ENCODE results near the gene TENM4.

Gene TENM4

DNA sequence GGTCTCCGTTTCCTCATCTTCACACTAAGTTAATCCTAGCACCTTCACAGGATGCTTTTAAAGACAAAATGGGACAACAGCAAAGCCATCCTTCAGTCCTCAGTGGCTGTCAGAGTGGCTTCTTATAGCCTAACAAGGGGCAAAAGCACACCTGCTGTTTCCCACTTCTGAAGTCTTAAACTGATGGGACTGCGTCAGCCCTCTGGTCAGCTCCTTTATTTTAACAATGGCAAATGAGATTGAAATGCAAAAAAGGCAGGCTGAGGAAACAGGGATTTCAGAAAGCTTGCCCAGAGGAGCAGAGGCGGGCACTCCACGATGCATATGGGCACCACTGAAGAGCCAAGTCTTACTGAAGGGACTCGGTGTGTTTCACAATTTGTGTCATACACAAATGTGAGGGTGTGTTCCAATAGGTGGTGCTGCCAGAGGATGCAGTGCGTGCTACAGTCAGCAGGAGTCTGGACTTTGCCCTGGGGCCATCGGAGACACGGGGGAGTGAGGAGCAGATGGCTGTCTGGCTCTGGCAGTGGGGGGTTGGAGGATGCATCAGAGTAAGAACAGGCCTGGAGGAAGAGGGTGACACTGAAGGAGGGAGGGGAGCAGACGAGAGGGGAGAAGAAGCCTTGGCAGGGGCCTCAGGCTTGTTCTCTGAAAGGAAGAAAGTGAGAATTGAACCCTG, 47.3 kb downstream of the TENM4 start:
- Mint-ChIP-seq H3K4me1 (no peaks in the 10 kb centered on the region), H3K4me3 (no peak overlapping the region), H3K9me3 (peaks cover 5% of the 10 kb centered on the region), H3K36me3 (no peaks in the 10 kb centered on the region), H3K27me3 (peaks cover 5% of the 10 kb centered on the region), H3K27ac (no peak overlapping the region)

DNA sequence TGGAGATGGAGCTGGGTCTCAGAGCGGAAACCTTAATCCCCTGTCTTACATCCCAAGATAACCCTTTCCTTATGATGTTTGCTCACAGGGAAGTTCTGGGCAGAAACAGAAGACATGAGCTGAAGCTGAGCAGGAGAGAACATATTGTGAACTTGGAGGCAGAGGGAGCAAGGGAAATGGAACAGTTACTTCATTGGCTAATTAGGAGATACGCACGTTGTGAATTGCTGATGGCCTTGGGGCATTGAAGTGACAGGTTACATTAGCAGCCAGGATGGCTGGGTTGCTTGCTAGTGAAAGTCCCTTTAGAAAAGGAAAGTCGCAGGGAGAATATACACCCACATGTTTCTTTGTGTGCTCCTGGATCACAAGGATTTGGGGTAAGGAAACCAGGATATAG, 48.7 kb downstream of the TENM4 start:
- H3K9me3 Mint-ChIP-seq, result peaks cover 5% of the 10 kb centered on the region
- H3K4me3 Mint-ChIP-seq, result no peak overlapping the region
- H3K4me1 Mint-ChIP-seq, result no peaks in the 10 kb centered on the region
- no peak overlapping the region for H3K27ac Mint-ChIP-seq
- peaks cover 5% of the 10 kb centered on the region for H3K27me3 Mint-ChIP-seq
- H3K36me3 Mint-ChIP-seq, result no peaks in the 10 kb centered on the region

DNA sequence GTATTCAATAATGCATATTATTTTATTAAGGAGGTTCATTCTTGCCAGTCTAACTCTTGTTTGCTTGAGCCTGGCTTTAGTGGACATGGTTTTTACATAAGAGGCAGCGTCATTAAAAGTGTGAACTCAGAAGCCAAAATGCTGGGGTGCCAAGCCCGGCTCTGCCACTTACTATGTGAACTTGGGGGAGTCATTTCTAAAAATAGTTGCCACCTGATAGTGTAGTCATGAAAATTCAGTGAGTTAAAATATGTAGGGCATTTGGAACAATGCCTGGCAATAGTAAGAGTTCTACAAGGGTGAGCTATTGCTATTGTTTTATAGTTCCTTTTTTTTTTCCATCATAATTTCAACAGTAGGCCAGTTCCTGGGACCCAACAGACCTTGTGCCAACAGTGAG, 49.9 kb downstream of the TENM4 start:
- H3K4me1 Mint-ChIP-seq, result no peaks in the 10 kb centered on the region
- H3K36me3 Mint-ChIP-seq, result no peaks in the 10 kb centered on the region
- peaks cover 5% of the 10 kb centered on the region for H3K9me3 Mint-ChIP-seq
- H3K4me3 Mint-ChIP-seq, result no peak overlapping the region
- no peak overlapping the region for H3K27ac Mint-ChIP-seq
- peaks cover 5% of the 10 kb centered on the region for H3K27me3 Mint-ChIP-seq

DNA sequence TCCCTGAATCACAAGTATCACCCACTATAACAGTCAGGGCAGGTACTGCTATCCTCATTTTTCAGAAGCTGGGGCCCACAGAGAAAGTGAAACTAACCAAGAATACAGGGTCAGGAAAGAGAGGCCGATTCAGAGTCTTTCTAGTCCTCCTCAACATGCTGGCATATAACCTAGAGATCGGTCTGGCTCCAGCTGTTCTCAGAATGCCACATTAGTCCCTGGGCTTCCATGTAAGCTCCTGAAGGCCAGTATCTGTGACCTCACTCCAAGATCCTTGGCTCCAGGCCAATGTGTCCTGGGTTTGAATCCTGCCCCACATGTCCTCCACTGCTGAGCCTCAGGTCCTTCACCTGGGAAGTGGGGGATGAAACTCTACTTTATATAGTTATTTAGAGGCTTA, 50.4 kb downstream of the TENM4 start:
- peaks cover 5% of the 10 kb centered on the region for H3K9me3 Mint-ChIP-seq
- H3K4me1 Mint-ChIP-seq, result no peaks in the 10 kb centered on the region
- peaks cover 5% of the 10 kb centered on the region for H3K27me3 Mint-ChIP-seq
- H3K4me3 Mint-ChIP-seq, result no peak overlapping the region
- no peak overlapping the region for H3K27ac Mint-ChIP-seq
- no peaks in the 10 kb centered on the region for H3K36me3 Mint-ChIP-seq

DNA sequence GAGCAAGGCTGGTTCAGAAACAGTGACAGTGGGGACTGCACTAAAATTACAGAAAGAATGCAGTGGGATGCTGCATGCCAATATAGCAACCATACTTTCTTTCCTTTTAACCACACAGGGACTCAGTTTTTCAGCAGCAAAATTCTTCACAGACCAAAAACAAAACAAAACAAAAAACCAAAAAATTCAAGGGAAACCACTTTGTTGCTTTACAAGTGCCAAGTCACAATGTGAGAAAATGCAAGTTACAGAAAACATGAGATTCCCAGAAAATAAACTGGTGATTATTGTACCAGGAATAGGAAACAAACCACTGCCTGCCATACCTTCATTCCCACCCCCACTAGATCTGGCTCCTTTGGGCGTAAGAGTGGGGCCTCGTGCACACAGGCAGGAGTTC, 52.6 kb downstream of the TENM4 start:
- H3K27me3 Mint-ChIP-seq, result peaks cover 2% of the 10 kb centered on the region
- no peaks in the 10 kb centered on the region for H3K9me3 Mint-ChIP-seq
- no peak overlapping the region for H3K27ac Mint-ChIP-seq
- H3K4me1 Mint-ChIP-seq, result no peaks in the 10 kb centered on the region
- H3K36me3 Mint-ChIP-seq, result no peaks in the 10 kb centered on the region
- no peak overlapping the region for H3K4me3 Mint-ChIP-seq

DNA sequence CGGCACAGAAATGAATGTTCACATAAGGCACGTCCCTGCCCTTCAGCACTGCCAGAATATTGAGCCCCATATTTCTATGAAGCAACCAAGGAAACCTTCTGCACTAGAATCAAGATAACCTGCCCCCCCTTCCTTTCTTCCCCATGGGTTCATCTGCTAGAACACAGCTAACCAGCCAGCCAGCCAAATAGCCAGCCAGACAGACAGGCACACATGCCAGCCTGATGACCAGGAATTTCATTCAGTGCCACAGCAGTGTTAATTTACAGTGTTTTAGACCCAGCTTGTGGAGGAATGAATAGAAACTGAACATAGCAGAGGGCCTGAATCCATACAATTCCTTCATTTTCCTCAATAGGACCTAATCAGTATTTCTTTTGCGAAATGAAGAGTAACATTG, 57.0 kb downstream of the TENM4 start:
- Mint-ChIP-seq H3K4me3 (no peak overlapping the region), H3K36me3 (no peaks in the 10 kb centered on the region), H3K27ac (no peak overlapping the region), H3K4me1 (no peaks in the 10 kb centered on the region), H3K27me3 (no peaks in the 10 kb centered on the region), H3K9me3 (no peaks in the 10 kb centered on the region)

DNA sequence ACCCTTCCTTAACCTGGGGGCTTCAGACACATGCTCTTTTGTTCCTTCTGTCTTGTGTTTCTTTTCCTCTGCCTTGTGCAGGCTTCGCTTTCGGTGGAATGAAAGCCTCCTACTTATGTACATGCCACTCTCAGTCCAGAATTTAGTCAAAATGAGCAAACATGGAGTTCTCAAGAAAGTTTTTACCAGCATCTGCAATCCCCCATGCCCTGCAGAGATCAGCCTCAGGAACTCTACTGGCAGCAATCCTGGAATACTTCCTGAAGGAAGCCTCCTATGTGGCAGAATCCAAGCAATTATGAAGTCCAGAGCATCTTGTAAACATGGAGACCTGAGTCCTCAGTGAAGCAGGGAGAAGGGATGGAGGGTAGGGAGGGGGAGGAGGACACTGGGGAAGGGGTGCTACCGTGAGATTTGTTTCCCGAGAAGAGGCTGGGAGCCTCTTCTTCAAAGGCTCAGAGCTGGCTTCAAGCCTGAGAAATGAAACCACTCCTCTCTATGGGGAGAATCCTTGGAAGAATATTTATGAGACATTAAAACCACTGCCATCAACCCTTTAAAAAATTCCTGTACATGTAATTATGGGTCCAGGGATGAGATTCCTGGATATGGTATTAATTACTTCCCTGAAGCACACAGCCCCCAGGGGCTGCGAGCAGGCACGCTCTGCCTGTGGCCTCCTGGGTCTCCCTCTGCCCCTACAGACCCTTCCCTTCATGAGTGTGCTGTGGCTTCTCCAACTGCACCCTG, 58.4 kb downstream of the TENM4 start:
- Mint-ChIP-seq H3K27ac (no peak overlapping the region), H3K27me3 (no peaks in the 10 kb centered on the region), H3K36me3 (no peaks in the 10 kb centered on the region), H3K9me3 (no peaks in the 10 kb centered on the region), H3K4me1 (no peaks in the 10 kb centered on the region), H3K4me3 (no peak overlapping the region)

DNA sequence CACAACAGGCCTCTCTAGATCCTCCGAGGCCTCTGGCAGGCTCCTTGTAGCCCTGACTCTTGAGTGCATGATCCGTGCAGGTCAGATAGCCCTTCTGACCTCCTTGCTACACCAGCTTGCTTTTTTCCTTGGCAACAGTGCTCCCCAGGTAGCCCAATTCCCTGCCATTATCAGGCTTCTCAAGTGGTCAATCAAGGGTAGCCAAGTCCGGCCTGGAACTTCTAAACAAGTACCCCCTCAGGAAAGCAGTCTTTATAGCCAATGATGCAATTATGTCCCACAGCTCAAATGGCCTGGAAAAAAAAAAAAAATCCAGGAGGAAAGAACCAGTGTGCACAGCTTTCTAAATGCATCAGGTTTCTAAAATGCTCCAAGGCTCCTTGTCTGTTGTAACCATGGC, 59.8 kb downstream of the TENM4 start:
- Mint-ChIP-seq H3K27ac (no peak overlapping the region), H3K4me3 (no peak overlapping the region), H3K4me1 (no peaks in the 10 kb centered on the region), H3K27me3 (no peaks in the 10 kb centered on the region), H3K36me3 (no peaks in the 10 kb centered on the region), H3K9me3 (no peaks in the 10 kb centered on the region)

DNA sequence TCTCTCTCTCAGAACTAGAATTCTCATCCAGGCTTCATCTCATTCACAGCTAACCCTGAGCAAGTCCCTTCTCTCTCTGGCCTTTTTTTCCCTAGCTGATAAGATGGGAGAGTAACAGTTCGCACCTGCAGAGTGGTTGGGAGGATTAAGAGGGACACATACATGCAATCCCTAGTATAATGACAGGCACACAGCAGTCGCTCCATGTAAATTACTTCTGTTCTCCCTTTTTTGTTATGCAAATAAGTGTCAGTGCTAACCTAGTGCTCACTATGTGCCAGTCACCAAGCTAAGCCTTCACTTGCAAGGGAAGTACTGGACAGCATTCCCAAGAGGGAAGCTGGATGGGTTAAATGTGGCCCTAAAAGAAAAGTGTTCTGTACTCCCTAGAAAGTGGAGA, 63.4 kb downstream of the TENM4 start:
- no peaks in the 10 kb centered on the region for H3K36me3 Mint-ChIP-seq
- no peaks in the 10 kb centered on the region for H3K9me3 Mint-ChIP-seq
- no peak overlapping the region for H3K27ac Mint-ChIP-seq
- no peaks in the 10 kb centered on the region for H3K4me1 Mint-ChIP-seq
- H3K27me3 Mint-ChIP-seq, result peaks cover 1% of the 10 kb centered on the region
- H3K4me3 Mint-ChIP-seq, result no peak overlapping the region

DNA sequence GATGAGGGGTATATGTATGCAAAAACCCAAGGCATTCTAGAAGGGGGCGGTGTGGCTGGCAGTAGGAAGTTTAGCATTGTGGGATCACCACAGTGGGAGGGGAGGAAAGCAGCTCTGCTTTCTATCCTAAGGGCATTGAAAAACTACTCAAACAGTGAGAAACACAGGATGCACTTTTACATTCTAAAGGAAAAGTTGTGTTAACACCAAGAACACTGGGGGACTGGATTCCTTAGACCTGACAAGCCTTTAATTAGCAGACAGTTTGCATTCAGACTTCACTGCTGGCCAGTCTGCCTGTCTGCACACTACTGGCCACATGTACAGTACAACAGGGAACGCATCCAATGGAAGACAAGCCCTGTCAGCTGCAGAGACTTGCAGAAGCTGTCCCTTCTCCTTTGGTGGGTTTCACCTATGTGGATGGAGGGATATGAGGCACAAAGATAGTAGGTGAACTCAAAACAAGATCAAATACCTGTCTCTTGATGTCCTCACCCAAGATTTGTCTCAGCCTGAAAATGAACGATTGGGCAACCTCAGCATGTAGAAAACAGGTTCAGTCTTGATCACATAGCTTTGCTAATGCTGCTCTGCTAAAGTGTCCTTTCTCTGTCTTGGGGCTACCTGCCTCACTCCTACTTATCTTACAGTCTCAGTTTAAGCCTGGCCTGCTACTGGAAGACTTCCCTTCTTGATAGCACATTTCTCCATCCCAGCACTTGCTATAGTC, 64.8 kb downstream of the TENM4 start:
- no peak overlapping the region for H3K4me3 Mint-ChIP-seq
- H3K27ac Mint-ChIP-seq, result no peak overlapping the region
- H3K9me3 Mint-ChIP-seq, result no peaks in the 10 kb centered on the region
- H3K4me1 Mint-ChIP-seq, result no peaks in the 10 kb centered on the region
- no peaks in the 10 kb centered on the region for H3K36me3 Mint-ChIP-seq
- peaks cover 3% of the 10 kb centered on the region for H3K27me3 Mint-ChIP-seq

DNA sequence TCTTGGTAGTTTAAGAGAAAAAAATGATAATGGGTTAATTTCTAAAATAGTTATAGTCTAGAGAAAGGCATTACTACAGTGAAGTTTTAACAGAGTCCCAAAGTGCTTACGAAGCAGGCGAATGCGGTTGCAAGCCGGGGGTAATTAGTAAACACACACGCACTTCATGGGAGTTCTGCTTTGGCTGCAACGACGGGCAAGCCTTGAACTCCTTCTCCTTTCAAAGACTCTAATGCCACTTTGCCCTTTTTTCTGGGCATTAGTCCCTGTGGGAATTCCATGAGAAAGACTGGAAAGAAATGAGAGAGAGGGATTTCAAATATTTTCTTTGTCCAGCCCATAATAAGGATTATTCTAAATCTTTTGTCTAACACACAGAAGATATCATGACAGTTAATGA, 66.1 kb downstream of the TENM4 start:
- Mint-ChIP-seq H3K36me3 (no peaks in the 10 kb centered on the region), H3K9me3 (no peaks in the 10 kb centered on the region), H3K4me1 (no peaks in the 10 kb centered on the region), H3K4me3 (no peak overlapping the region), H3K27me3 (peaks cover 3% of the 10 kb centered on the region), H3K27ac (no peak overlapping the region)

DNA sequence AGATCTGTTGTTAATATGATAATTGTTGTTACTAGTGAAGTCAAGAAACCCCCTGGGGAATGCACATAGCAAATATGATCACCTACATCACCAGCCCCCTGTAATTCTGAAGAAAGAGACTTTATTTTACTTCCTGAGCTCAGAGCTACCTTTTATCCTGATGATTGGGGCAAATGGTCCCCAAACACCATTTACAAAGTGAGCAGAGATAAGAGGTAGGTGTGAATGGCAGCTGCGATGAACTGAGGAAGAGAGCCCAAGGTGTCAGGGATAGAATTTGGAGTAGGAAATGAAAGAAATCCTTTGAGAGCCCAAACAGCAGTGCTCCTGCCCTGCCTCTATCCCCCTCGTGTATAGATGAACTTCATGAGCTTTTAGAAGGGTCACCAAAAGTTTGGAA, 69.1 kb downstream of the TENM4 start:
- no peaks in the 10 kb centered on the region for H3K4me1 Mint-ChIP-seq
- no peak overlapping the region for H3K4me3 Mint-ChIP-seq
- no peak overlapping the region for H3K27ac Mint-ChIP-seq
- peaks cover 3% of the 10 kb centered on the region for H3K27me3 Mint-ChIP-seq
- H3K9me3 Mint-ChIP-seq, result no peaks in the 10 kb centered on the region
- H3K36me3 Mint-ChIP-seq, result no peaks in the 10 kb centered on the region

DNA sequence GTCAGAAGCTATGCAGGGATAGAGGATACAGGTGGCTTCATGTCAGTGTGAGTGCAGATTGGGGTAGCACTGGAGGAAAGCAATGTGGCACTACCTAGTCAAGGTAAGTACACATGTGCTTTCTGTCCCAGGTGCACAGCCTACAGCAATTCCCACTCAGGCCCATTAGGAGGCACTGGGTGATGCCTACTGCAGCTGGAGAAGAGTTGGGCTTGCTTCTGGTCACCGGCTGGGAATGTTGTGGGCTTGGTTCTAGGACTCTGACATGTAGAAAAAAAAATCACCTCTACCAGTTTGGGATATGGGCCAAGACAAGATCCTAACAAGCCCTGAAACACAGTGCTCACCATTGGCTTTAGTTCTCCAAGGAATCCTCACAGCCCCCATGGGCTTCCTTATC, 69.7 kb downstream of the TENM4 start:
- H3K27ac Mint-ChIP-seq, result no peak overlapping the region
- H3K4me1 Mint-ChIP-seq, result no peaks in the 10 kb centered on the region
- no peak overlapping the region for H3K4me3 Mint-ChIP-seq
- H3K36me3 Mint-ChIP-seq, result no peaks in the 10 kb centered on the region
- H3K9me3 Mint-ChIP-seq, result no peaks in the 10 kb centered on the region
- H3K27me3 Mint-ChIP-seq, result peaks cover 3% of the 10 kb centered on the region

DNA sequence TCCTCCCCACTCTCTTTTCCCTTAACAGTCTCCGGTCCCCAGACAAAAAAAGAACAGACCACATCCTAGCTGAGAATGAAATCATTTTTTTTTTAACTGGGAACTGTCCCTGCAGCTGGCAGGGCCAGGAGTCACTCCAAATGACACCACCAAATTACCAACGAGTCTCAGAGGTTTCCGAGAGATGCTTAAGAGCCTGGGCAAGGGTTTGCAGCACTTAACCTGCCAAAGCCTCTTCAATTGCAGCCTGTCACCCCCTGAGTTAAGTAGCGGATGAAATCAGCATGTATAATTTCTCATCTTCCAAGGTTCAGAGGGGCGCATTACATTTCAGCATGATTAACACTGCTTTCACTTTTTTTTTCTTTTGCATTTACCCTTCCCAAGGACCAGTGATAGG, 71.8 kb downstream of the TENM4 start:
- Mint-ChIP-seq H3K9me3 (no peaks in the 10 kb centered on the region), H3K4me3 (no peak overlapping the region), H3K27me3 (peaks cover 3% of the 10 kb centered on the region), H3K36me3 (no peaks in the 10 kb centered on the region), H3K27ac (no peak overlapping the region), H3K4me1 (no peaks in the 10 kb centered on the region)

DNA sequence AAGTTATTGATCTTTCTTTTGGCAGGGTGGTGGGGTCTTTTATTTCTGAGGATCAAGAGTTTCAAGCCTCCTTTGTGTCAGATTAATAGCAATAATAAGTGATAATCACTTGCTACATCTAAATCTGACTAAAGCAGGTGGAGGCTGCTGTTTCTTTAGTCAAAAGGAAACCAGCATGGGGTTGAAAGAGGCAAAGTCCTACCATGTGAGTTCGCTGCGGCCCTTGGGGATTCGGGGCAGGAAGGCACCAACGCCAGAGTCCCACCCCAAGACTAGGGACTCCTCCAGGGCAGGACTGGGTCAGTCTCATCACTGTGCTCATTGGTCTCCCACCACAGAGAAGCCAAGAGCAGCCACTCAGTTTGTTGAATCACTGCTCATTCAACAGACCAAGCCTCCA, 73.0 kb downstream of the TENM4 start:
- Mint-ChIP-seq H3K4me3 (no peak overlapping the region), H3K4me1 (no peaks in the 10 kb centered on the region), H3K36me3 (no peaks in the 10 kb centered on the region), H3K9me3 (no peaks in the 10 kb centered on the region), H3K27me3 (peaks cover 2% of the 10 kb centered on the region), H3K27ac (no peak overlapping the region)

DNA sequence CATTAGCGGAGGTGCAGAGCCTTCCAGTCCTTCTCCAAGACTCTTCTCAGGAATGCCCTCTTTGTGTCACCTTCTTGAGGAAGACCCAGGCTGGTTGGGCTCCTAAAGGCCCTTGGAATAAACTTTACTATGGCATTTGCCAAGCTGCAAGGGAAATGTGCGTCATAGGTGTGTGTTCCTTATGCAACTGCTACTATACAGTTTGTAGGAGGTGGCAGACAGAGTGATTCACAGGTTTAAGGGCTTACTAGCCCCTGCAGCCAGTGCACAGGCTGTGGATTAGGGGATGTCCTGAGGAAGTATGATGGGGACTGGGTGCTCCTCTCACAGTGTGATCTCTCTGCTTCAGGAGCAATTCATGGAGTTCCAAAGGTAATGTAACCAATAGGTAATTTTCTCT, 74.6 kb downstream of the TENM4 start:
- no peaks in the 10 kb centered on the region for H3K9me3 Mint-ChIP-seq
- H3K4me3 Mint-ChIP-seq, result no peak overlapping the region
- no peaks in the 10 kb centered on the region for H3K36me3 Mint-ChIP-seq
- no peak overlapping the region for H3K27ac Mint-ChIP-seq
- H3K4me1 Mint-ChIP-seq, result no peaks in the 10 kb centered on the region
- peaks cover 2% of the 10 kb centered on the region for H3K27me3 Mint-ChIP-seq
